GM10266 (cell line): ENCODE data around the gene CCBE1.

Experiments used
- DNase-seq: peaks from one replicate; pipeline ENCODE4 v3.0.0; 2012; ENCODE audit errors: extremely low spot score
- TF ChIP-seq, protein P1 (sequence below): IDR thresholded peaks from 2 replicates; pipeline ENCODE4 v1.5.1; 2012; ENCODE audit warnings: mild to moderate bottlenecking, low read depth; ENCODE audit not compliant: control insufficient read depth, insufficient read depth; ENCODE audit errors: missing control alignments

The CCBE1 gene

DNA sequence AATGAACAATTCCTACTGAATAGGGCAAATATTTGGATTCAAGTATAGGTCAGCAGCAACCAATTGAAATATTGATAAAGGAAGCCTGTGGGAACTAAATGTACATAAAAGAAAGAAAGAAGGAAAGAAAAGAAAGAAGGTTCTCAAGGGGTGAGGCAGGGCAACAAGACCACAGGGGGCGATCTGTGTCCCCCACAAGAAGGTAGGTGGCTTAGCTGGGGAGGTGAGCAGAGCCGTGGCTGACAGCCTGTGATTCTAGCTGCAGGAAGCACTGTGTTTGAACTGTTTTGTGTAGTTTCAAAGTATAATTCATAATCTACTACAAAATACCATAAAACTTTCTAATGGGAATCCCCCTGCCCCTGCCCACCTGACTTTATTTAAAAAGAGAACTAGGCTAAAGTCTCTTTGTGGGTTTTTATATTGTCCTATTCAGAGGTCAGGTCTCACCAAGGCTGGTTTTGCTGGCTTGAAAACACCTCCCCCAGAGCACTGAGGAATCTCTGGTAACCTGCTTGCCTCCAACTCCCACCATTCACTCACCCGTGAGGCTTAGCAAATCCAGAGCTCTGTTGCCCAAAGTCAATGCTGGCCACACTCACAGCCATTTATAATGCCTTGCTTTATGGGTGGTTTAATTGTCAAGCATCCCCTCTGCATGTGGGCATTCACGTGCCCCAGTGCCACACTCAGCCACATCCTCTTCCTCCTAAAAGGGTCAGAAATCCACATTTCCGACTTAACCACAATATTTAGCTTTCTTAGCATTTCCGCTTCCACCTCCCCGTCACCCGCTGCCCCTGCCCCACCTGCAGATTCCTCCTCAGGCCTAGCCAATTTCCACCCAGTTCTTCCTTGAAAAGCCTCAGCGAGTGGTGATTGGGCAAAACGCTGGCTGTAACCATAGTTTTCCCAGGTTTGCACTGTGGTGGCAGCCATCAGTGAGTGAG, 301.7 kb downstream of the CCBE1 start:
- no peak for DNase-seq
- TF ChIP-seq, protein P1, sequence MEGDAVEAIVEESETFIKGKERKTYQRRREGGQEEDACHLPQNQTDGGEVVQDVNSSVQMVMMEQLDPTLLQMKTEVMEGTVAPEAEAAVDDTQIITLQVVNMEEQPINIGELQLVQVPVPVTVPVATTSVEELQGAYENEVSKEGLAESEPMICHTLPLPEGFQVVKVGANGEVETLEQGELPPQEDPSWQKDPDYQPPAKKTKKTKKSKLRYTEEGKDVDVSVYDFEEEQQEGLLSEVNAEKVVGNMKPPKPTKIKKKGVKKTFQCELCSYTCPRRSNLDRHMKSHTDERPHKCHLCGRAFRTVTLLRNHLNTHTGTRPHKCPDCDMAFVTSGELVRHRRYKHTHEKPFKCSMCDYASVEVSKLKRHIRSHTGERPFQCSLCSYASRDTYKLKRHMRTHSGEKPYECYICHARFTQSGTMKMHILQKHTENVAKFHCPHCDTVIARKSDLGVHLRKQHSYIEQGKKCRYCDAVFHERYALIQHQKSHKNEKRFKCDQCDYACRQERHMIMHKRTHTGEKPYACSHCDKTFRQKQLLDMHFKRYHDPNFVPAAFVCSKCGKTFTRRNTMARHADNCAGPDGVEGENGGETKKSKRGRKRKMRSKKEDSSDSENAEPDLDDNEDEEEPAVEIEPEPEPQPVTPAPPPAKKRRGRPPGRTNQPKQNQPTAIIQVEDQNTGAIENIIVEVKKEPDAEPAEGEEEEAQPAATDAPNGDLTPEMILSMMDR = no peak

DNA sequence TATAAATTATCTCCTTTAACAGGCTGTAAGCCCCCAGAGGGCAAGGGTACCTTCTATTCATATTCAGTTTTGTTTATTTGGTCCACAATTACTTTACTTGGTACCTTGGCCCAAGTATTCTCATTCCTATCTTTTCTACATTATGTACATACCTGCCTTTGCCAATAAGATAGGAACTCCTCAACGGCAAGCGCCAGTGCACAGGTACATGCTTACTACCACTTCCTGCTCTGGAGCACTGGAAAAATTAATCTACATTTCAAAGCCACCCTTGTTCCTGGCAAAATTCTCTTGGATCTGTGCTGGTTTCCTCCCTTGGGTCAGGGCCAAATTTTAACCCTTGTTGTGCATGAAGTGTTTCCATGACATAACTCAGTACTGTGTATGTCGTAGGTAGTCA, 303.8 kb downstream of the CCBE1 start:
- TF ChIP-seq, protein P1 = no peak
- DNase-seq = no peak

DNA sequence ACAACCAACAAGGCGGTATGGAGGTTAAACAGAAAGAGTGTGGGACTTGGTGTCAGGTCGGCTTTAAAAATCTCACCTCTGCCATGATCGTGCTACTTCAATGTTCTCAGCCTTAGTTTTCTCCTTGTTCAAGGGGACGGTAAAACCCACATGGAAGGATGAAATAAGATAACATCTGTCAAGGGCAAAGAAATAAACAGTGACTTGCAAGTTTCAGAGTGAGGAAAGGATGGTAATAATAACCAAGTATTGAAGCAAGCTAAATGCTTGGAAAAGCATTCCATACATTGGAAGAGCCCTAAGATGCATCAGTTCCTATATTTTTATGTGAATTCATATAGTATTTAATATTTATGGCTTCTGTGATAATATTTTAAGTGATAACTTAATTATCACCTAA, 308.4 kb downstream of the CCBE1 start:
- no peak for DNase-seq
- TF ChIP-seq, protein P1 = no peak

DNA sequence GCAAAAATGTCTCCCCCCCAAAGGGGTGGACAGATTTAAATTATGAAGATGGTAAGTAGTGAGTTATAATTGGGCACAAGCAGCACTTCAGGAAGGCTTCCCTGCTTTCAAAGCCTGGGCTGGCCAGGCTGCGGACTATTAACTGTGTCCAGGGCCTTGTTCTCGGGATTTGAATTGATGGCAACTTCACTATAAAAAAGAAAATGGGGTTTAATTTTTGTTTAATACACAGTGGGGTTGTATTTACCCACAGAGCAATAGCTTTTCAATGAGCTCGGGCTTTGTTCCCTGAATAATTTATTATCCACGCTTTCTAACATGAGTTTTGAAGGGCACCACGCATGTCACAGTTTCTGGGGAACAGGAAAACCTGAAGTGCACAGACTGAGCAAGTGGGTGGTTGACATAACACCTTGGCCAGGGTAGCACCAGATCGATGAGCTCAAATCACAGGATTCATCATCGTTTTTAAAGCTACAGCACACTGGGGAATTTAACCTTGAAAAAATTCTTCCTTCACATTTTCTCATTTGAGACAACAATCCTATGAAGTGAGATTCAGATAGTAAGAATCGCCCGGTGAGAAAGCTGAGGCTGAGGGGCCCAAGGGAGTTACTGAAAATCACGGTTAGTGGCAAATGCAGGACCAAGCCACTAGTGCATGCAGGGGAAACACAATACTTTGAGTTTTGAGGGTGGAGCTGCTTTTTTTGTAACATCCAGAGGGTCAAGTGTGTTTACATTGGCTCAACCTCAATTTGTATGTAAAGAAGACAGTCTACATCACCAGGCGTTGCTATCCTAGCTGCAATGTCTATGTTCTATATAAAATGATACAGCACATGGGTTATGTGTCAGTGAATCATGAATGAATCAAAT, 309.3 kb downstream of the CCBE1 start:
- no peak for DNase-seq
- TF ChIP-seq, protein P1 = no peak

DNA sequence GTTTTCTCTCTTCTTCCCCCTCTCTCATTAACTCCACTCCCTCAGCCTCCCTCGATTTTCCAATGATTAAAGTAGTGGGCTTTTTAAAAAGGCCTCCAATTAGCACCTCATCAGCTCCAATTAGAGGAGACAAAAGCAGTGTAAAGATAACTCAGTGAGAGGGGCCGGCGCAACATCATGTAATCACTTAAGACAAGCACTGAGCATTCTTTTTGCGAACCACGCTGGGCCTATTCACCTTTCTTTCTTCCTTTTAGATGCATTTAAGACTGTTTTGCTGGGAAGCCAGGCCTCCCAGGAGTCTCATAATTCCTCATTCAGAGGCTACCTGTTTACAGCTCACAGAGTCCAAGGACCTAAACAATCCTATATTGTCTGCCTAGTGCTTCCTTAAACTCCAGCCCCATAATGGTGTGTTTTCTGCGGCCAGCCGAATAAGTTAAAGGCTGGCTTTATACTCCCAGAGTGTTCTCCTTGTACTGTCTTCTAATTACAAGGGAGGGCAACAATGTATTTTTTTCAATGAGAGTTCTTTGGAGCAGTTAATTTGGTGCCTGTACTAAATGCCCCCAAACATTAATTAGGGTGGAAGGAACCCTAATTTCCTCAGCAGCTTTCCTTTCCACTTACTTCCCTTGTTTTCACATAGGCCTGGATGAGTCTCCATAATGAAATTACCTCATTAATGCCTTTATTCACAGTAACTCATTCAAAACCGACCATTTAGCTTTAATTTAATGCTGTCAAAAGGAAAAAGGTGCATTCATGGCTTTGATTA, 310.1 kb downstream of the CCBE1 start:
- no peak for DNase-seq
- TF ChIP-seq, protein P1 = no peak

DNA sequence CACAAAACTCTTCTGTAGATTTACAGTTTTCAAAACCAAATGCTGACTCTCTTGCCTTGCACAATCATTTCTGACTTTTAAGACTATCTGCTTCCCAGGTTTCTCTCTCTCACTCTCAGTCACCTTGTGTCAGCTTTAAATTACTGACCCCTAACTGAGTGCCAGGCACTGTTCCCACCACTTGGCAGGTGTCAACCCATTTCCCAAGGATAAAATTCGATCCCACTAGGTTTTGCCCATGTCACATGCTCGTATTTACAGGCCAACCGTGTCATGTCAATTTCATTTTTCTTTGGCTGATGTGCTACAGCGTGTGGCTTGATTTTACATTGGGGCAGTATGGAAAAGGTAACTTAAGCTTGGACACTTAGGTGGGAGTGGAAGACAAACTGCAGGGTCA, 312.0 kb downstream of the CCBE1 start:
- no peak for DNase-seq
- TF ChIP-seq, protein P1 = no peak
